ENCODE data around the gene FCN1. TPM values are rescaled to one million over a fixed set of nuclear protein-coding genes. Genes with fewer than 3 reads are reported as not detected.

Gene FCN1
- total RNA-seq, 1 donor from 2014 or later: not detected

DNA sequence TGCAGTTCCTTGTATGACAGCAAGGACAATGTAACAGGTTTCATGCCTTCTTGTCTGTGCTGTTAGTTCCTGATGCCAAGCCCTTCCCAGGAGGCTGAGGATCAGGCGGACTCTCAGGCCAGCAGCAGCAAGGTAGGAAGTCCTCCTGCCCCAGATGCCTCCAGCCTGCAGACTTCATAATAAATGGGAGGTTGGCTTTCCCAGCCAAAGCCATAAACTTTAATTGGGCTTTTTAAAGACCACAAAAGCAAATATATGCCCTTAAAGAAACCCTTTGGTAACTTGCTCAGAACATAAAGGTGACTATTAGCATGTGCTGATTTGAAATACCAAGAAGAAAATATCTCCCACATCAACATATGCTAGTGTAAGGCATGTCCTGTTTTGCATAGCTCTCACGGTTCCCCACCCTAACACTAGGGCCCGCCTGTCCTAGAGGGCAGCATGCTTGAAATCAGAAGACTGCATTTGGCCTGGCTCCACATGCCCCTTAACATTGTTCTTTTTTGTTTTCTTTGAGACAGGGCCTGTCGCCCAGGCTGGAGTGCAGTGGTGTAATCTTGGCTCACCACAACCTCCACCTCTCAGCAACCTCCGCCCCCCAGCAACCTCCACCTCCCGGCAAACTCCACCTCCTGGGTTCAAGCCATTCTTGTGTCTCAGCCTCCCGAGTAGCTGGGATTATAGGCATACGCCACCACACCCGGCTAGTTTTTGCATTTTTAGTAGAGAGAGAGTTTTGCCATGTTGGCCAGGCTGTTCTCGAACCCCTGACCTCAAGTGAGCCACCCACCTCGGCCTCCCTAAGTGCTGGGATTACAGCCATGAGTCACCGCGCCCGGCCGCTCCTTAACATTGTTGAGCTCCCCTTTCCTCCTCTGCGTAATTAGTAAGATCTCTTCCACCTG, 44.6 kb upstream of the FCN1 start:
- Mint-ChIP-seq H3K27me3 (ENCODE audit: unreplicated experiment) (peaks cover 2% of the 10 kb centered on the region), H3K9me3 (ENCODE audit: unreplicated experiment) (no peaks in the 10 kb centered on the region), H3K4me1 (ENCODE audit: unreplicated experiment) (no peaks in the 10 kb centered on the region), H3K36me3 (ENCODE audit: low read depth, unreplicated experiment) (no peaks in the 10 kb centered on the region), H3K4me3 (ENCODE audit: unreplicated experiment) (no peak overlapping the region), H3K27ac (ENCODE audit: unreplicated experiment) (peak overlapping the region; percentile 64)
- DNase-seq (ENCODE audit: low spot score): no peak
- TF ChIP-seq, protein P1, sequence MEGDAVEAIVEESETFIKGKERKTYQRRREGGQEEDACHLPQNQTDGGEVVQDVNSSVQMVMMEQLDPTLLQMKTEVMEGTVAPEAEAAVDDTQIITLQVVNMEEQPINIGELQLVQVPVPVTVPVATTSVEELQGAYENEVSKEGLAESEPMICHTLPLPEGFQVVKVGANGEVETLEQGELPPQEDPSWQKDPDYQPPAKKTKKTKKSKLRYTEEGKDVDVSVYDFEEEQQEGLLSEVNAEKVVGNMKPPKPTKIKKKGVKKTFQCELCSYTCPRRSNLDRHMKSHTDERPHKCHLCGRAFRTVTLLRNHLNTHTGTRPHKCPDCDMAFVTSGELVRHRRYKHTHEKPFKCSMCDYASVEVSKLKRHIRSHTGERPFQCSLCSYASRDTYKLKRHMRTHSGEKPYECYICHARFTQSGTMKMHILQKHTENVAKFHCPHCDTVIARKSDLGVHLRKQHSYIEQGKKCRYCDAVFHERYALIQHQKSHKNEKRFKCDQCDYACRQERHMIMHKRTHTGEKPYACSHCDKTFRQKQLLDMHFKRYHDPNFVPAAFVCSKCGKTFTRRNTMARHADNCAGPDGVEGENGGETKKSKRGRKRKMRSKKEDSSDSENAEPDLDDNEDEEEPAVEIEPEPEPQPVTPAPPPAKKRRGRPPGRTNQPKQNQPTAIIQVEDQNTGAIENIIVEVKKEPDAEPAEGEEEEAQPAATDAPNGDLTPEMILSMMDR (IDR thresholded peaks at IDR 0.05; ENCODE audit: unreplicated experiment): no peak

DNA sequence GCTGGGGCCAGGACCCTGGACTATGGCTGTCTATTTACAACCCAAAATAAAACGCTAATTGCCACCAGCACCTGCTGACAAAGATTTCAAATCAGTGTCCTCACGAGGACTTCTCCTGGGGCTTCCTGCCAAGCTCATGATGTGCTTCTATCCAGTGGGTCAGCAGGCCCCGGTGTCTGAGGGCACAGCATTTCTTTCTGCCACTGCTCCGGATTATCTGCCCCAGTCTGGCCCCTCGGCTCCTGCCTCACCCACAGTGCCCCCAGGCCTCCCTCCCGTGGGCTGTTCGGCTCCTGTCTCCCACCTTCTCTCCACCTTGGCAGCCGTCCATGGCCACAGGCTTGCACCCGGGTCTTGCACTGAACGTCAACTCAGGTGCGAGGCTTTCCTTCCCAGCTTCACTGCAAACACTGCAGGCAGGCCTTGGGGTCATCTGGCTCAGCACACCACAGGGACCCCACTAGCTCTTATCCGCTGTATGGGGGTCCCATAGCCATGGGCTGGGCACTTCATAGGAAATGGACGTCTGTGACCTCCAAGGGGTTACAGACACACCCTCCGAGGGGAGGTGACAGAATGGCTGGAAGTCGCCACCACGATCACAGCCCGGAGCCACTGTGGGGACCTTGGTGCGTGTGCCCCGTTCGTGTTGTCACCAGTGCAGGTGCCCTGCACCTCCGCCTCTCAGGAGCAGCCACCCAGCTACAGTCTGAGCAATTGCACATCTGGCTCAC, 43.8 kb upstream of the FCN1 start:
- no peak overlapping the region for H3K4me3 Mint-ChIP-seq (ENCODE audit: unreplicated experiment)
- TF ChIP-seq, protein P1 (IDR thresholded peaks at IDR 0.05; ENCODE audit: unreplicated experiment): no peak
- H3K36me3 Mint-ChIP-seq (ENCODE audit: low read depth, unreplicated experiment): no peaks in the 10 kb centered on the region
- H3K9me3 Mint-ChIP-seq (ENCODE audit: unreplicated experiment): no peaks in the 10 kb centered on the region
- H3K4me1 Mint-ChIP-seq (ENCODE audit: unreplicated experiment): no peaks in the 10 kb centered on the region
- no peak overlapping the region for H3K27ac Mint-ChIP-seq (ENCODE audit: unreplicated experiment)
- no peak for DNase-seq (ENCODE audit: low spot score)
- H3K27me3 Mint-ChIP-seq (ENCODE audit: unreplicated experiment): peaks cover 2% of the 10 kb centered on the region

DNA sequence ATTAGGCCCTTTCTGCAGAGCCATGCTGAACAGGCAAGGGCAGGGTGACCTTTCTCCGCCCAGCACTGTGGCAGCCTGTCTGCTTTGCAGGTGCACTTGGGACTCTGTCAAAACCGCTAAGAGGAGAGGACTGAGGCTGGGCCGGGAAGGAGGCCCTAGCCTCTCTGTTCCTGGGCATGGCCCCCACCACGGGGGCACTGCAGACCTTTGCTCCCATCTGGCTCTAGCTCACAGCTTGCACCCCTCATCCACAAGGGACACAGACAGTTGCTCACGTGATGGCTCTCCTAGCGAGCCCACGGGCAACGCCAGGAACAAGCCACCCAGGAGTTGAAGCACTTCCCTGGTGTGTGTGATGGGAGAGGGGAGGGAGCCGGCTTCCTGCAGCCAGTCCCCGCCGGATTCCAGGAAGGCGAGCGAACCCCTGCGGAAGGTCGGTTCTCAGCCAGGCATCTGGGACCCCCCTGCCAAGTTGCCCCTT, 43.0 kb upstream of the FCN1 start:
- Mint-ChIP-seq H3K27ac (ENCODE audit: unreplicated experiment) (no peak overlapping the region), H3K27me3 (ENCODE audit: unreplicated experiment) (peaks cover 2% of the 10 kb centered on the region), H3K9me3 (ENCODE audit: unreplicated experiment) (no peaks in the 10 kb centered on the region), H3K4me3 (ENCODE audit: unreplicated experiment) (no peak overlapping the region), H3K4me1 (ENCODE audit: unreplicated experiment) (no peaks in the 10 kb centered on the region), H3K36me3 (ENCODE audit: low read depth, unreplicated experiment) (no peaks in the 10 kb centered on the region)
- no peak for DNase-seq (ENCODE audit: low spot score)
- TF ChIP-seq, protein P1 (IDR thresholded peaks at IDR 0.05; ENCODE audit: unreplicated experiment): no peak

DNA sequence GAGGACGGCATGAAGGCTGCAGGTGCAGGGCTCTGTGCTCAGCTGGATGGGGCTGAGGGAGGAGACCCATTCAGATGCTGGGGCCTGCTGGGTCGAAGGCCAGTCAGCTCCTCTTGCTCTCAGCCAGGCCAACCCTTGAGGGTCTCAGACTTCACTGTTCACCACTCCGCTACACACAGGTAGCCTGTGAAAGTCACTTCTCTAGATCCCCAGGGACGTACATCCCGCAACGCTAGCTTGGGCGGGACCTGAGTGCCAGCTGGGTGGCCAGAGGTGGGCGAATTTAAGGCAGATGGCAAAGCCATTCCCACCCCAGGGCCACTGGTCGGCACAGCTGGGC, 42.2 kb upstream of the FCN1 start:
- Mint-ChIP-seq H3K9me3 (ENCODE audit: unreplicated experiment) (no peaks in the 10 kb centered on the region), H3K27ac (ENCODE audit: unreplicated experiment) (no peak overlapping the region), H3K4me1 (ENCODE audit: unreplicated experiment) (no peaks in the 10 kb centered on the region), H3K4me3 (ENCODE audit: unreplicated experiment) (no peak overlapping the region), H3K36me3 (ENCODE audit: low read depth, unreplicated experiment) (no peaks in the 10 kb centered on the region), H3K27me3 (ENCODE audit: unreplicated experiment) (peaks cover 2% of the 10 kb centered on the region)
- DNase-seq (ENCODE audit: low spot score): no peak
- TF ChIP-seq, protein P1 (IDR thresholded peaks at IDR 0.05; ENCODE audit: unreplicated experiment): no peak
